Psoas muscle (tissue), 8 donors: ENCODE measurements around the gene CNTNAP2. TPM values are rescaled to one million over a fixed set of nuclear protein-coding genes. Genes with fewer than 3 reads are reported as not detected.

Experiments used
- ATAC-seq, 4 donors: fragments of 200-7000 bp; cut with Tn5 transposase; one replicate each; pipeline ENCODE4 v1.9.1; 2020; ENCODE audit warnings: moderate library complexity in 3 of 4, mild to moderate bottlenecking in 2 of 4
- DNase-seq, 2 donors: peaks; one replicate each; pipeline ENCODE4 v3.0.0-alpha.2; 2020
- H3K27ac ChIP-seq: fragments of 200-600 bp; one replicate; pipeline ENCODE4 v1.8.0; 2022
- H3K27me3 ChIP-seq, 3 donors: fragments of 200-600 bp in 1 of 3; one replicate each; pipeline versions ENCODE4 v1.6.1 to v1.8.0; 2013 to 2022; ENCODE audit warnings: low read length in 2 of 3, mild to moderate bottlenecking in 2 of 3, moderate library complexity in 1 of 3; ENCODE audit not compliant: insufficient read depth in 3 of 3
- H3K36me3 ChIP-seq, 2 donors: fragments of 200-600 bp in 1 of 2; one replicate each; pipeline versions ENCODE4 v1.6.1 to v1.8.0; 2013 to 2022; ENCODE audit warnings: low read depth in 1 of 2, mild to moderate bottlenecking in 1 of 2, moderate library complexity in 1 of 2; ENCODE audit not compliant: insufficient read depth in 1 of 2
- H3K4me1 ChIP-seq: fragments of 200-600 bp; one replicate; pipeline ENCODE4 v1.8.0; 2022
- H3K4me3 ChIP-seq: fragments of 200-600 bp; one replicate; pipeline ENCODE4 v1.8.0; 2022; ENCODE audit warnings: mild to moderate bottlenecking
- H3K9me3 ChIP-seq: fragments of 200-600 bp; one replicate; pipeline ENCODE4 v1.8.0; 2022
- WGBS, 3 donors: extraction: QIAGEN DNeasy Blood & Tissue Kit; methylation state at CpG; one replicate each; pipeline versions ENCODE4 v1.1.6 to v1.1.7; 2013; 5-methylcytosine and 5-hydroxymethylcytosine counted together
- intact Hi-C, 2 donors: fragments of 100-400 bp; cut with DNase I; formaldehyde crosslinking; loops; one replicate each; pipeline versions ENCODE4 v1.11.0 to v1.14.2; 2022
- polyA plus RNA-seq, 3 donors: library from polyadenylated mRNA; stranded (reverse); fragments of 200-250 nt; gene quantifications; one replicate each; pipeline ENCODE4 v1.2.3, GENCODE V29; 2013
- total RNA-seq, 4 donors: library from RNA; stranded (reverse); fragmentation: NEBNext Ultra II Directional in 2 of 4; extraction: Animal tissue kit (Norgen Biotek cat#: 25700) in 2 of 4; gene quantifications; one replicate each; pipeline versions ENCODE4 v1.2.1 to v1.2.4, GENCODE V29; 2021 to 2023
- TF ChIP-seq, protein P1 (sequence below): fragments of 200-600 bp; IDR thresholded peaks from one replicate; pipeline ENCODE4 v1.8.0; 2022; ENCODE audit warnings: antibody characterized with exemption
- donor health status: healthy with polysubstance abuse.
- donor health status: DM: no; HTN: no; CAD: no; lungs with moderate emphysema.
- donor health status: Bipolar disorder and iron deficiency.
- donor health status: healthy.
- donor health status: DM: yes; HTN: yes; CAD: no.
- donor health status: DM: no; HTN: no; CAD: no.
- donor health status: DM: no; HTN: no; CAD: no.
- donor health status: DM: yes; HTN: yes; CAD: no.

Gene CNTNAP2
- total and polyA plus RNA-seq, 7 donors, result 0.01 to 0.13 TPM; not detected in 5

- no peak for DNase-seq
- Histone ChIP-seq H3K36me3 (no peaks in the 10 kb centered on the region), H3K9me3 (no peaks in the 10 kb centered on the region), H3K4me1 (no peaks in the 10 kb centered on the region), H3K4me3 (no peak overlapping the region), H3K27me3 (no peaks in the 10 kb centered on the region), H3K27ac (no peak overlapping the region)
- no peak for ATAC-seq
- TF ChIP-seq, protein P1, sequence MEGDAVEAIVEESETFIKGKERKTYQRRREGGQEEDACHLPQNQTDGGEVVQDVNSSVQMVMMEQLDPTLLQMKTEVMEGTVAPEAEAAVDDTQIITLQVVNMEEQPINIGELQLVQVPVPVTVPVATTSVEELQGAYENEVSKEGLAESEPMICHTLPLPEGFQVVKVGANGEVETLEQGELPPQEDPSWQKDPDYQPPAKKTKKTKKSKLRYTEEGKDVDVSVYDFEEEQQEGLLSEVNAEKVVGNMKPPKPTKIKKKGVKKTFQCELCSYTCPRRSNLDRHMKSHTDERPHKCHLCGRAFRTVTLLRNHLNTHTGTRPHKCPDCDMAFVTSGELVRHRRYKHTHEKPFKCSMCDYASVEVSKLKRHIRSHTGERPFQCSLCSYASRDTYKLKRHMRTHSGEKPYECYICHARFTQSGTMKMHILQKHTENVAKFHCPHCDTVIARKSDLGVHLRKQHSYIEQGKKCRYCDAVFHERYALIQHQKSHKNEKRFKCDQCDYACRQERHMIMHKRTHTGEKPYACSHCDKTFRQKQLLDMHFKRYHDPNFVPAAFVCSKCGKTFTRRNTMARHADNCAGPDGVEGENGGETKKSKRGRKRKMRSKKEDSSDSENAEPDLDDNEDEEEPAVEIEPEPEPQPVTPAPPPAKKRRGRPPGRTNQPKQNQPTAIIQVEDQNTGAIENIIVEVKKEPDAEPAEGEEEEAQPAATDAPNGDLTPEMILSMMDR, result no peak
- intact Hi-C loops, result no loop called here
- 16 to 36% (median 23%) methylated on average over 5 of the region's 5 CpGs for WGBS, 3 donors
Measured at GRCh38 chr7:147380926-147381325, 1264.3 kb downstream of the CNTNAP2 start.

- Histone ChIP-seq H3K4me1 (no peaks in the 10 kb centered on the region), H3K36me3 (no peaks in the 10 kb centered on the region), H3K27me3 (no peaks in the 10 kb centered on the region), H3K4me3 (no peak overlapping the region), H3K9me3 (peaks cover 7% of the 10 kb centered on the region), H3K27ac (no peak overlapping the region)
- intact Hi-C loops, result no loop called here
- DNase-seq (no peak), ATAC-seq (no peak)
- TF ChIP-seq, protein P1, result no peak
Measured at GRCh38 chr7:147394329-147394728, 1277.7 kb downstream of the CNTNAP2 start.

GRCh38 chr7:147400221-147400689 lies 1283.7 kb downstream of the CNTNAP2 start:
- Histone ChIP-seq H3K4me1 (no peaks in the 10 kb centered on the region), H3K27me3 (no peaks in the 10 kb centered on the region), H3K36me3 (no peaks in the 10 kb centered on the region), H3K27ac (no peak overlapping the region), H3K4me3 (no peak overlapping the region), H3K9me3 (no peaks in the 10 kb centered on the region)
- no peak for ATAC-seq
- TF ChIP-seq, protein P1, result no peak
- intact Hi-C loops, result no loop called here
- WGBS, 3 donors, result 51 to 85% (median 52%) methylated on average over 3 of the region's 3 CpGs
- no peak for DNase-seq

DNA sequence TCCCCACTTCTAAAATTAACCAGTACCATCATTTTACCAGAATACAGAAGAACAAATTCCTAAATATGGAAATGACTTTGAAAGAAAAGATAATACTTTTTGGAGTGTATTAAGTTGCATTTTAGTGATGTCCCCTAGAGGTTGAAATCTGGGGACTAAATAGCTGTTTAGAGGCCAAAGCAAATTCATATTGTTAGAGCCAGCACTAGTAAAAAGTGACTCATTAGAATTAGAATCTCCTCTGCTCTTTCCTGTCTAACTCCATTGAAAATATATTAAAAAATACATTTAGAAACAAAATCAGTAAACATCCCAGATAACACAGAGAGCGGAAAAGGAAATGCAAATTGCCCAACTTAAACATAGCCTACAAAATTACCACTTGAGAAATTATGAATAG lies 1284.3 kb downstream of the CNTNAP2 start:
- Histone ChIP-seq H3K4me3 (no peak overlapping the region), H3K36me3 (no peaks in the 10 kb centered on the region), H3K4me1 (no peaks in the 10 kb centered on the region), H3K27me3 (no peaks in the 10 kb centered on the region), H3K9me3 (no peaks in the 10 kb centered on the region), H3K27ac (no peak overlapping the region)
- DNase-seq, result no peak
- TF ChIP-seq, protein P1, result no peak
- intact Hi-C loops, result no loop called here
- ATAC-seq, result no peak
- WGBS, 3 donors, result 83 to 96% (median 90%) methylated on average over 1 of the region's 1 CpG

GRCh38 chr7:147405621-147406020 lies 1289.0 kb downstream of the CNTNAP2 start:
- H3K36me3 ChIP-seq, result no peaks in the 10 kb centered on the region
- TF ChIP-seq, protein P1, result no peak
- DNase-seq (no peak), ATAC-seq (no peak)
- no peak overlapping the region for H3K27ac ChIP-seq
- WGBS, 3 donors, result 81 to 92% (median 90%) methylated on average over 4 of the region's 4 CpGs
- no peak overlapping the region for H3K4me3 ChIP-seq
- H3K27me3 ChIP-seq, result no peaks in the 10 kb centered on the region
- intact Hi-C loops, result no loop called here
- H3K9me3 ChIP-seq, result peaks cover 3% of the 10 kb centered on the region
- H3K4me1 ChIP-seq, result no peaks in the 10 kb centered on the region
